K562 (cell line): Measurements from ENCODE around the gene DEDD. TPM values are rescaled to one million over a fixed set of nuclear protein-coding genes. Genes with fewer than 3 reads are reported as not detected.

Experiments
- ATF7 ChIP-seq: fragments of 450-650 bp; IDR thresholded peaks from 2 replicates; pipeline ENCODE4 v1.7.1; 2014; ENCODE audit warnings: mild to moderate bottlenecking, moderate library complexity
- ESRRA ChIP-seq: fragments of 450-650 bp; IDR thresholded peaks from 2 replicates; pipeline ENCODE4 v1.6.1; 2014; ENCODE audit warnings: low read depth, mild to moderate bottlenecking, moderate library complexity, borderline replicate concordance
- ETV1 ChIP-seq: fragments of 450-650 bp; conservative IDR thresholded peaks from 2 replicates; pipeline ENCODE4 v1.6.1; 2016; ENCODE audit warnings: missing genetic modification characterization, control low read depth, low read depth, missing compliant biosample characterization
- FIP1L1 ChIP-seq: fragments of 200-400 bp; formaldehyde crosslinking; IDR thresholded peaks from 2 replicates; pipeline ENCODE4 v1.6.1; 2018; ENCODE audit warnings: mild to moderate bottlenecking, low read depth, low read length; ENCODE audit not compliant: poor library complexity, severe bottlenecking
- GTF2F1 ChIP-seq: IDR thresholded peaks from 2 replicates; pipeline ENCODE4 v1.6.1; 2011; ENCODE audit warnings: low read depth, low read length, improper control_type of control experiment
- HDAC6 ChIP-seq: IDR thresholded peaks from 2 replicates; pipeline ENCODE4 v1.6.1; 2012; ENCODE audit warnings: low read depth, mild to moderate bottlenecking, control low read depth, inconsistent platforms, low read length, moderate library complexity
- HEY1 ChIP-seq: fragments of 250-450 bp; sonication (Bioruptor Pico); IDR thresholded peaks from 2 replicates; pipeline ENCODE4 v1.5.0; 2020; ENCODE audit warnings: mild to moderate bottlenecking, moderate library complexity, borderline replicate concordance
- NFRKB ChIP-seq: fragments of 450-650 bp; IDR thresholded peaks from 2 replicates; pipeline ENCODE4 v1.6.1; 2016; ENCODE audit warnings: low read depth
- PML ChIP-seq: IDR thresholded peaks from 2 replicates; pipeline ENCODE4 v1.6.1; 2012; ENCODE audit warnings: low read length, inconsistent platforms
- POLR2AphosphoS2 ChIP-seq: IDR thresholded peaks from 2 replicates; pipeline ENCODE4 v1.6.1; 2012; ENCODE audit warnings: low read length, improper control_type of control experiment
- POLR2AphosphoS5 ChIP-seq: IDR thresholded peaks from 2 replicates; pipeline ENCODE4 v1.6.1; 2011; ENCODE audit warnings: mild to moderate bottlenecking, low read depth, low read length, moderate library complexity; ENCODE audit not compliant: control insufficient read depth, insufficient read depth
- POU5F1 ChIP-seq: fragments of 150-350 bp; IDR thresholded peaks from 2 replicates; pipeline ENCODE4 v1.6.1; 2014; ENCODE audit warnings: borderline replicate concordance, low read length, low read depth, mild to moderate bottlenecking; ENCODE audit not compliant: partially characterized antibody
- RREB1 ChIP-seq: fragments of 250-450 bp; sonication (Bioruptor Pico); IDR thresholded peaks from 2 replicates; pipeline ENCODE4 v1.4.0; 2020
- SP1 ChIP-seq: sonication (generic); formaldehyde crosslinking; IDR thresholded peaks from 2 replicates; pipeline ENCODE4 v1.8.1; 2022; ENCODE audit warnings: mild to moderate bottlenecking, missing genetic modification reagents
- TAF15 ChIP-seq: fragments of 200-400 bp; formaldehyde crosslinking; IDR thresholded peaks from 2 replicates; pipeline ENCODE4 v1.6.1; 2017; ENCODE audit warnings: mild to moderate bottlenecking, low read depth, low read length, moderate library complexity
- ZFP91 ChIP-seq: sonication (generic); formaldehyde crosslinking; IDR thresholded peaks from 2 replicates; pipeline ENCODE4 v1.8.0; 2022; ENCODE audit warnings: mild to moderate bottlenecking, missing genetic modification reagents
- ZFPM2 ChIP-seq: fragments of 250-450 bp; sonication (Bioruptor Pico); IDR thresholded peaks from 2 replicates; pipeline ENCODE4 v1.5.1; 2022; ENCODE audit warnings: mild to moderate bottlenecking
- ZNF121 ChIP-seq: sonication (generic); formaldehyde crosslinking; conservative IDR thresholded peaks from 2 replicates; pipeline ENCODE4 v1.8.0; 2022; ENCODE audit warnings: missing genetic modification reagents
- ZNF408 ChIP-seq: fragments of 250-450 bp; sonication (Bioruptor Pico); IDR thresholded peaks from 2 replicates; pipeline ENCODE4 v1.4.0; 2020; ENCODE audit warnings: low read depth, mild to moderate bottlenecking, moderate library complexity
- polyA plus RNA-seq, 8 experiments: library from polyadenylated mRNA; depleted of rRNA in 4 of 8; stranded (reverse) in 5 of 8; unstranded in 3 of 8; fragments of >200 nt; fragmentation: Nextera tagmentation in 2 of 8; fragmentation: Illumina TruSeq in 1 of 8; extraction: Ambion mirVana in 2 of 8; extraction: Trizol in 1 of 8; gene quantifications; 2 replicates each; pipeline versions ENCODE4 v1.2.1 to v1.2.3, GENCODE V29; 2011 to 2014; ENCODE audit warnings: inconsistent platforms in 1 of 8, missing spikeins in 1 of 8
- total RNA-seq, 7 experiments: library from RNA; depleted of rRNA in 6 of 7; stranded (reverse); fragments of >200 nt in 6 of 7; fragmentation: Illumina TruSeq in 2 of 7; extraction: Trizol in 2 of 7; gene quantifications; 2 replicates each; pipeline versions ENCODE4 v1.2.1 to v1.2.3, GENCODE V29; 2011 to 2021; ENCODE audit warnings: low replicate concordance in 1 of 7
- TF ChIP-seq, protein P1 (sequence below): fragments of 450-650 bp; conservative IDR thresholded peaks from 2 replicates; pipeline ENCODE4 v1.6.1; 2016; ENCODE audit warnings: missing genetic modification characterization, low read depth, mild to moderate bottlenecking, missing compliant biosample characterization, moderate library complexity

Gene DEDD
- total and polyA plus RNA-seq, 9 of the 15 experiments (the other 6 are each of a cell fraction or from before 2014, with no cell fraction given), result 11.6 to 41.0 (median 16.8) TPM

- TF ChIP-seq FIP1L1 (peak; percentile 45), POLR2AphosphoS2 (peak; percentile 98), ZNF121 (no peak), GTF2F1 (peak; percentile 63; the same call in 1 of the 2 replicates), HDAC6 (no peak), PML (peak; percentile 49; the same call in 1 of the 2 replicates), ESRRA (no peak), POLR2AphosphoS5 (peak; percentile 73), RREB1 (CRISPR knock-in tag) (no peak), ATF7 (peak; percentile 43), ZNF408 (no peak), SP1 (CRISPR knock-in tag) (peak; percentile 78; the same call in 1 of the 2 replicates), POU5F1 (peak; percentile 77), ETV1 (tag) (no peak), ZFP91 (no peak), TAF15 (no peak), HEY1 (CRISPR knock-in tag) (no peak), NFRKB (peak; percentile 94), ZFPM2 (no peak)
- TF ChIP-seq, protein P1, sequence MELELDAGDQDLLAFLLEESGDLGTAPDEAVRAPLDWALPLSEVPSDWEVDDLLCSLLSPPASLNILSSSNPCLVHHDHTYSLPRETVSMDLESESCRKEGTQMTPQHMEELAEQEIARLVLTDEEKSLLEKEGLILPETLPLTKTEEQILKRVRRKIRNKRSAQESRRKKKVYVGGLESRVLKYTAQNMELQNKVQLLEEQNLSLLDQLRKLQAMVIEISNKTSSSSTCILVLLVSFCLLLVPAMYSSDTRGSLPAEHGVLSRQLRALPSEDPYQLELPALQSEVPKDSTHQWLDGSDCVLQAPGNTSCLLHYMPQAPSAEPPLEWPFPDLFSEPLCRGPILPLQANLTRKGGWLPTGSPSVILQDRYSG (tag), result no peak
These were observed 26.8 kb upstream of the DEDD start, which contains the start of gene USP21 (continued) for GRCh38 chr1:161159087-161159912.
